SK-N-SH (cell line): ENCODE data around the gene KCNJ5. TPM values are rescaled to one million over a fixed set of nuclear protein-coding genes. Genes with fewer than 3 reads are reported as not detected.

Source experiments
- CTCF ChIA-PET: fragments of 300-600, 350-600 bp; formaldehyde crosslinking; extraction: SDS; loops from one replicate; lab custom pipeline; 2021; lab: Yijun Ruan, JAX
- POLR2A ChIA-PET: fragments of 350-600 bp; sonication (Branson Sonifier 250); formaldehyde crosslinking; extraction: SDS; loops from one replicate; lab custom pipeline; 2020; ENCODE audit warnings: antibody characterized with exemption, inconsistent platforms; lab: Yijun Ruan, JAX
- DNase-seq: peaks from one replicate; pipeline ENCODE4 v3.0.0; 2012
- H2AFZ ChIP-seq: fragments of 200-600 bp; sonication (generic); 2 replicates; pipeline ENCODE4 v1.8.1; 2016; ENCODE audit warnings: antibody characterized with exemption, mild to moderate bottlenecking, low read depth
- H3F3A ChIP-seq: fragments of 200-600 bp; sonication (generic); replicated peaks from 2 replicates; pipeline ENCODE3; 2016; ENCODE audit warnings: antibody characterized with exemption, mild to moderate bottlenecking; ENCODE audit not compliant: insufficient read depth
- H3K27ac ChIP-seq, 2 experiments: fragments of 200-500 bp in 1 of 2; fragments of 200-600 bp in 1 of 2; sonication (Bioruptor generic) in 1 of 2; sonication (generic), shearing (Covaris generic) in 1 of 2; 2 replicates each; pipeline versions ENCODE4 v1.5.1 to v1.6.1; 2014 to 2016; ENCODE audit warnings: low read depth in 2 of 2, inconsistent platforms in 1 of 2, low read length in 1 of 2, mild to moderate bottlenecking in 1 of 2, mixed read lengths in 1 of 2
- H3K27me3 ChIP-seq: fragments of 200-600 bp; sonication (generic), shearing (Covaris generic); 2 replicates; pipeline ENCODE4 v1.6.1; 2016; ENCODE audit warnings: mixed run types; ENCODE audit not compliant: insufficient read depth
- H3K36me3 ChIP-seq, 2 experiments: fragments of 200-500 bp in 1 of 2; fragments of 200-600 bp in 1 of 2; sonication (Bioruptor generic) in 1 of 2; sonication (generic) in 1 of 2; replicated peaks in 1 of 2; 2 replicates each; pipeline versions ENCODE3 to v1.5.1; 2014 to 2016; ENCODE audit warnings: low read length in 1 of 2, mild to moderate bottlenecking in 1 of 2; ENCODE audit not compliant: insufficient read depth in 2 of 2, control insufficient read depth in 1 of 2
- H3K4me1 ChIP-seq, 2 experiments: fragments of 200-500 bp in 1 of 2; fragments of 200-600 bp in 1 of 2; sonication (Bioruptor generic) in 1 of 2; sonication (generic), shearing (Covaris generic) in 1 of 2; 2 replicates each; pipeline versions ENCODE4 v1.5.1 to v1.6.1; 2014 to 2016; ENCODE audit warnings: low read depth in 1 of 2, low read length in 1 of 2, mixed run types in 1 of 2; ENCODE audit not compliant: insufficient read depth in 2 of 2, control insufficient read depth in 1 of 2
- H3K4me2 ChIP-seq: fragments of 200-600 bp; sonication (generic), shearing (Covaris generic); 2 replicates; pipeline ENCODE4 v1.6.1; 2017; ENCODE audit warnings: mixed run types
- H3K4me3 ChIP-seq, 2 experiments: fragments of 200-500 bp in 1 of 2; fragments of 200-600 bp in 1 of 2; sonication (Bioruptor generic) in 1 of 2; sonication (generic), shearing (Covaris generic) in 1 of 2; 2 replicates each; pipeline versions ENCODE4 v1.5.1 to v1.8.1; 2014 to 2016; ENCODE audit warnings: low read depth in 2 of 2, inconsistent platforms in 1 of 2, low read length in 1 of 2, mild to moderate bottlenecking in 1 of 2, mixed read lengths in 1 of 2, moderate library complexity in 1 of 2
- H3K79me2 ChIP-seq: fragments of 200-600 bp; sonication (generic); 2 replicates; pipeline ENCODE4 v1.8.1; 2017; ENCODE audit warnings: mild to moderate bottlenecking; ENCODE audit not compliant: insufficient read depth
- H3K9ac ChIP-seq: fragments of 200-600 bp; sonication (generic); 2 replicates; pipeline ENCODE4 v1.6.1; 2017; ENCODE audit warnings: mixed run types
- H3K9me2 ChIP-seq: fragments of 200-600 bp; sonication (generic); 2 replicates; pipeline ENCODE4 v1.6.1; 2017; ENCODE audit warnings: mixed run types
- H3K9me3 ChIP-seq: fragments of 200-600 bp; sonication (generic); 2 replicates; pipeline ENCODE4 v1.6.1; 2017; ENCODE audit warnings: mixed run types, mild to moderate bottlenecking, moderate library complexity
- H4K20me1 ChIP-seq: fragments of 200-600 bp; sonication (generic); 2 replicates; pipeline ENCODE4 v1.6.1; 2017; ENCODE audit warnings: mild to moderate bottlenecking, mixed run types; ENCODE audit not compliant: insufficient read depth
- ELF1 ChIP-seq: IDR thresholded peaks from 2 replicates; pipeline ENCODE4 v1.4.0; 2012
- EZH2phosphoT487 ChIP-seq: fragments of 200-600 bp; sonication (generic); IDR thresholded peaks from 2 replicates; pipeline ENCODE4 v1.6.1; 2017; ENCODE audit warnings: low read depth, mixed run types, mild to moderate bottlenecking, antibody characterized with exemption, moderate library complexity, borderline replicate concordance
- FOXM1 ChIP-seq: IDR thresholded peaks from 2 replicates; pipeline ENCODE4 v1.4.0; 2012; ENCODE audit warnings: low read depth, mild to moderate bottlenecking
- GABPA ChIP-seq: IDR thresholded peaks from 2 replicates; pipeline ENCODE4 v1.4.0; 2012; ENCODE audit warnings: low read depth, mild to moderate bottlenecking
- GATA2 ChIP-seq: sonication (generic); formaldehyde crosslinking; IDR thresholded peaks from 2 replicates; pipeline ENCODE4 v1.5.0; 2020; ENCODE audit warnings: mild to moderate bottlenecking, missing genetic modification reagents
- JUND ChIP-seq: IDR thresholded peaks from 2 replicates; pipeline ENCODE4 v1.4.0; 2012
- MAX ChIP-seq: IDR thresholded peaks from 2 replicates; pipeline ENCODE4 v1.4.0; 2012; ENCODE audit warnings: low read depth
- MEF2A ChIP-seq: IDR thresholded peaks from 2 replicates; pipeline ENCODE4 v1.4.0; 2012; ENCODE audit warnings: low read depth, borderline replicate concordance
- NFIC ChIP-seq: IDR thresholded peaks from 2 replicates; pipeline ENCODE4 v1.4.0; 2012; ENCODE audit warnings: borderline replicate concordance
- POLR2AphosphoS5 ChIP-seq: IDR thresholded peaks from 2 replicates; pipeline ENCODE4 v1.6.1; 2012; ENCODE audit warnings: low read depth, low read length
- RAD21 ChIP-seq: IDR thresholded peaks from 2 replicates; pipeline ENCODE4 v1.6.1; 2012; ENCODE audit warnings: mild to moderate bottlenecking, low read length
- RFX5 ChIP-seq: IDR thresholded peaks from 2 replicates; pipeline ENCODE4 v1.6.1; 2012; ENCODE audit warnings: mild to moderate bottlenecking, improper control_type of control experiment, low read length
- RXRA ChIP-seq: IDR thresholded peaks from 2 replicates; pipeline ENCODE4 v1.4.0; 2012; ENCODE audit warnings: low read depth, mild to moderate bottlenecking, borderline replicate concordance
- TAF1 ChIP-seq: IDR thresholded peaks from 2 replicates; pipeline ENCODE4 v1.6.1; 2012; ENCODE audit warnings: low read depth, mild to moderate bottlenecking, low read length, moderate library complexity, borderline replicate concordance
- TCF12 ChIP-seq: IDR thresholded peaks from 2 replicates; pipeline ENCODE4 v1.4.0; 2012
- TEAD4 ChIP-seq: IDR thresholded peaks from 2 replicates; pipeline ENCODE4 v1.4.0; 2012; ENCODE audit warnings: mild to moderate bottlenecking, borderline replicate concordance; ENCODE audit not compliant: insufficient read depth
- WGBS: methylation state at CpG from one replicate; pipeline ENCODE4 v1.1.6; 2017; ENCODE audit warnings: low lambda C conversion rate; 5-methylcytosine and 5-hydroxymethylcytosine counted together
- polyA plus RNA-seq, 3 experiments: library from polyadenylated mRNA; depleted of rRNA; stranded (reverse); fragments of >200 nt; gene quantifications; 2 replicates each; pipeline ENCODE4 v1.2.3, GENCODE V29; 2012
- TF ChIP-seq, protein P1 (sequence below): IDR thresholded peaks from 2 replicates; pipeline ENCODE4 v1.4.0; 2012; ENCODE audit warnings: low read depth, borderline replicate concordance
- TF ChIP-seq, protein P2 (sequence below): IDR thresholded peaks from 2 replicates; pipeline ENCODE4 v1.4.0; 2012; ENCODE audit warnings: low read depth, borderline replicate concordance

Gene KCNJ5
- polyA plus RNA-seq, 1 of the 3 experiments (the other 2 are of a cell fraction): 0.03 TPM

DNA sequence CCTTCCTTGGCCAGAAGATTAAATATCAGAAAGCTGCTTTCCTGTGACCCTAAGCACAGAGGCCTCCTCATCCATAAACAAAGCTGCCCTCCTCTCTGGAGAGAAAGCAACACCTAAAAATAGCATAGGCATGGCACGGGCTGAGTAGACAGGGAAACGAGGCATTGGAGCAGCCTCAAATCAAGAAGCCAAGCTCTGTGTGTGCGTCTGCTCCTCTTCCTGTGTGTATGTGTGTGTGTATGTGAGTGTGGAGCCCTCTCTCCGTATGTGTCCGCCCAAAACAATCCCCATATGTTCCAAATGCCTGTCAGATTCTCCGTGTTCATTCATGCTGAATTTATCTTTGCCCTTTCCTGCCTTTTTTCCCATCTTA, 24.0 kb downstream of the KCNJ5 start:
- H3K79me2 ChIP-seq: no peaks in the 10 kb centered on the region

DNA sequence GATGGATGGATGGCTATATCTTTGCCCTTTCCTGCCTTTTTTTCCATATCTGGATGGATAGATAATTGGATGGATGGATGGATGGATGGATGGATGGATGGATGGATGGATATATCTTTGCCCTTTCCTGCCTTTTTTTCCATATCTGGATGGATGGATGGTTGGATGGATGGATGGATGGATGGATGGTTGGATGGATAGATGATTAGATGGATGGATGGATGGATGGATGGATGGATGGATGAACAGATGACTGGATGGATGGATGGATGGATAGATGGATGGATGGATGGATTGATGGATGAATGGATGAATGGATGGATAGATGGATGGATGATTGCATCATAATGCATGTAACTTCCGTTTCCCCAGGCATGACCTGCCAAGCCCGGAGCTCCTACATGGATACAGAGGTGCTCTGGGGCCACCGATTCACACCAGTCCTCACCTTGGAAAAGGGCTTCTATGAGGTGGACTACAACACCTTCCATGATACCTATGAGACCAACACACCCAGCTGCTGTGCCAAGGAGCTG, 24.9 kb downstream of the KCNJ5 start:
- no peaks in the 10 kb centered on the region for H3F3A ChIP-seq
- H3K27ac ChIP-seq: no peak overlapping the region
- H4K20me1 ChIP-seq: no peaks in the 10 kb centered on the region
- POLR2A ChIA-PET: no interaction called here
- H3K27me3 ChIP-seq: no peaks in the 10 kb centered on the region; the same call in 1 of the 2 replicates
- CTCF ChIA-PET: interaction anchor here (13.6 kb wide), 1 partner anchor 27 kb away, joined by 201 read pairs; the partner anchor contains the start of gene KCNJ5
- no peaks in the 10 kb centered on the region; a peak in 1 of 4 replicates for H3K4me1 ChIP-seq
- no peaks in the 10 kb centered on the region for H3K36me3 ChIP-seq
- H3K4me3 ChIP-seq: no peak overlapping the region
- H3K9me2 ChIP-seq: no peaks in the 10 kb centered on the region
- WGBS: 45% methylated on average over 2 of the region's 3 CpGs
- TF ChIP-seq RAD21 (no peak), GATA2 (CRISPR knock-in tag) (no peak), EZH2phosphoT487 (no peak), TEAD4 (no peak), ELF1 (no peak), TCF12 (no peak)
- TF ChIP-seq, protein P1, sequence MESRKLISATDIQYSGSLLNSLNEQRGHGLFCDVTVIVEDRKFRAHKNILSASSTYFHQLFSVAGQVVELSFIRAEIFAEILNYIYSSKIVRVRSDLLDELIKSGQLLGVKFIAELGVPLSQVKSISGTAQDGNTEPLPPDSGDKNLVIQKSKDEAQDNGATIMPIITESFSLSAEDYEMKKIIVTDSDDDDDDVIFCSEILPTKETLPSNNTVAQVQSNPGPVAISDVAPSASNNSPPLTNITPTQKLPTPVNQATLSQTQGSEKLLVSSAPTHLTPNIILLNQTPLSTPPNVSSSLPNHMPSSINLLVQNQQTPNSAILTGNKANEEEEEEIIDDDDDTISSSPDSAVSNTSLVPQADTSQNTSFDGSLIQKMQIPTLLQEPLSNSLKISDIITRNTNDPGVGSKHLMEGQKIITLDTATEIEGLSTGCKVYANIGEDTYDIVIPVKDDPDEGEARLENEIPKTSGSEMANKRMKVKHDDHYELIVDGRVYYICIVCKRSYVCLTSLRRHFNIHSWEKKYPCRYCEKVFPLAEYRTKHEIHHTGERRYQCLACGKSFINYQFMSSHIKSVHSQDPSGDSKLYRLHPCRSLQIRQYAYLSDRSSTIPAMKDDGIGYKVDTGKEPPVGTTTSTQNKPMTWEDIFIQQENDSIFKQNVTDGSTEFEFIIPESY: no peak
- no peak for DNase-seq
- H3K79me2 ChIP-seq: no peaks in the 10 kb centered on the region
- no peaks in the 10 kb centered on the region for H3K9me3 ChIP-seq
- no peak overlapping the region for H2AFZ ChIP-seq
- no peak overlapping the region for H3K4me2 ChIP-seq
- no peak overlapping the region for H3K9ac ChIP-seq

More for the DNA sequence above, 24.0 kb downstream of the KCNJ5 start:
- ChIA-PET CTCF (interaction anchor here (1.6 to 13.6 kb wide), 2 partner anchors 26 to 41 kb away, joined by 7 to 201 read pairs; partner anchors contain the start of gene KCNJ5), POLR2A (no interaction called here)
- no peak for TF ChIP-seq RXRA
- no peak for TF ChIP-seq GATA2 (CRISPR knock-in tag)
- TF ChIP-seq POLR2AphosphoS5: no peak
- Histone ChIP-seq H3K27ac (no peak overlapping the region), H3F3A (no peaks in the 10 kb centered on the region), H3K4me3 (no peak overlapping the region), H4K20me1 (no peaks in the 10 kb centered on the region), H2AFZ (no peak overlapping the region), H3K9me3 (no peaks in the 10 kb centered on the region), H3K9ac (no peak overlapping the region), H3K36me3 (no peaks in the 10 kb centered on the region), H3K4me2 (no peak overlapping the region), H3K27me3 (no peaks in the 10 kb centered on the region; the same call in 1 of the 2 replicates), H3K9me2 (no peaks in the 10 kb centered on the region), H3K4me1 (no peaks in the 10 kb centered on the region; a peak in 1 of 4 replicates)
- DNase-seq: no peak
- WGBS: 48% methylated on average over 6 of the region's 6 CpGs

DNA sequence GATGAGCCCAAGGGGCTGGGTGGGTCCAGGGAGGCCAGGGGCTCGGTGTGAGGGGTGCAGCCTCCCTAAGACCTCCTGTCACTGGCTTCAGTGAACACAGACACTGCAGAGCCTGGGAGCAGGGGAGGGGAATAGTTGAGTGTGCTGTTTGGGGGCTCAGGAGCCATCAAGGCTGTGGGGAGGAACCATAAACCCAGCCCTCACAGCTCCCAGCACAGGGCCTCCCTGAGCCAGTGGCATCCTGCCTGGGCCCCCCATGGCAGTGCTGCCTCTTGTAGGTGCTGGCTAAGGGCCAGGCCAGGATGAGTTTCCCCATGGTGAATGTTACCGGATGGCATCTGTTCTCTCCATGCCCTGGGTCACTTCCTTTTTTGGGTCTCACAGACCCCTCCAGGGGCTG, 25.5 kb downstream of the KCNJ5 start:
- Histone ChIP-seq H3K9ac (no peak overlapping the region), H2AFZ (no peak overlapping the region), H3K27ac (no peak overlapping the region), H3K4me3 (no peak overlapping the region), H3K4me2 (no peak overlapping the region), H3F3A (no peaks in the 10 kb centered on the region), H3K4me1 (no peaks in the 10 kb centered on the region; a peak in 1 of 4 replicates), H3K79me2 (no peaks in the 10 kb centered on the region), H3K27me3 (no peaks in the 10 kb centered on the region; the same call in 1 of the 2 replicates), H3K9me2 (no peaks in the 10 kb centered on the region), H3K9me3 (no peaks in the 10 kb centered on the region), H4K20me1 (no peaks in the 10 kb centered on the region), H3K36me3 (no peaks in the 10 kb centered on the region)
- POLR2A ChIA-PET: no interaction called here
- no peak for DNase-seq
- WGBS: 76% methylated on average over 2 of the region's 2 CpGs
- CTCF ChIA-PET: no interaction called here
- TF ChIP-seq JUND (no peak), TAF1 (no peak), EZH2phosphoT487 (no peak), NFIC (no peak), MEF2A (no peak), GABPA (no peak), FOXM1 (no peak), TEAD4 (no peak), RFX5 (no peak), MAX (no peak)
- TF ChIP-seq, protein P1: no peak
- TF ChIP-seq, protein P2, sequence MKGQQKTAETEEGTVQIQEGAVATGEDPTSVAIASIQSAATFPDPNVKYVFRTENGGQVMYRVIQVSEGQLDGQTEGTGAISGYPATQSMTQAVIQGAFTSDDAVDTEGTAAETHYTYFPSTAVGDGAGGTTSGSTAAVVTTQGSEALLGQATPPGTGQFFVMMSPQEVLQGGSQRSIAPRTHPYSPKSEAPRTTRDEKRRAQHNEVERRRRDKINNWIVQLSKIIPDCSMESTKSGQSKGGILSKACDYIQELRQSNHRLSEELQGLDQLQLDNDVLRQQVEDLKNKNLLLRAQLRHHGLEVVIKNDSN: no peak
